MM.1S (cell line): ENCODE measurements around the gene FSIP1.

Experiments
- CTCF ChIP-seq: fragments of 300-600 bp; sonication (generic); IDR thresholded peaks from 2 replicates; pipeline ENCODE4 v1.5.1; 2016; ENCODE audit warnings: antibody characterized with exemption, low read length, mixed read lengths
- EZH2 ChIP-seq: fragments of 300-600 bp; sonication (generic); optimal IDR thresholded peaks from 2 replicates; pipeline ENCODE3; 2017; ENCODE audit warnings: low read depth, mild to moderate bottlenecking, antibody characterized with exemption, low read length, mixed read lengths

- TF ChIP-seq CTCF (peak; percentile 67), EZH2 (no peak)
These were observed 3.9 kb upstream of the FSIP1 start for GRCh38 chr15:39786447-39787056.
